C4-2B (cell line): Measurements from ENCODE around the gene USP11.

ENCODE experiments used
- CTCF ChIP-seq: fragments of 450-650 bp; conservative IDR thresholded peaks from 2 replicates; pipeline ENCODE4 v1.5.1; 2017; ENCODE audit warnings: mild to moderate bottlenecking
- ZFX ChIP-seq: fragments of 450-650 bp; IDR thresholded peaks from 2 replicates; pipeline ENCODE4 v1.6.1; 2017

- TF ChIP-seq CTCF (no peak), ZFX (no peak)
These were observed 23.1 kb upstream of the USP11 start for GRCh38 chrX:47209508-47210238.
